Heart right ventricle (tissue), 16 donors: ENCODE measurements around the gene CRYBA1. TPM values are rescaled to one million over a fixed set of nuclear protein-coding genes. Genes with fewer than 3 reads are reported as not detected.

Source experiments
- ATAC-seq, 8 donors: fragments of 200-7000 bp; cut with Tn5 transposase; one replicate each; pipeline ENCODE4 v1.9.1; 2020; ENCODE audit warnings: mild to moderate bottlenecking in 8 of 8, moderate library complexity in 8 of 8, moderate number of reproducible peaks in 1 of 8
- DNase-seq, 2 donors: peaks; one replicate each; pipeline ENCODE4 v3.0.0-alpha.2; 2020
- H3K27ac ChIP-seq, 10 donors: fragments of 200-600 bp; sonication (generic) in 2 of 10; one replicate each; pipeline versions ENCODE4 v1.5.0 to v1.8.0; 2020 to 2022; ENCODE audit warnings: mild to moderate bottlenecking in 3 of 10
- H3K27me3 ChIP-seq, 7 donors: fragments of 200-600 bp; one replicate each; pipeline ENCODE4 v1.8.0; 2021 to 2022; ENCODE audit warnings: mild to moderate bottlenecking in 2 of 7
- H3K36me3 ChIP-seq, 9 donors: fragments of 200-600 bp; sonication (generic) in 1 of 9; one replicate each; pipeline versions ENCODE4 v1.5.0 to v1.8.0; 2020 to 2022; ENCODE audit warnings: mild to moderate bottlenecking in 2 of 9
- H3K4me1 ChIP-seq, 9 donors: fragments of 200-600 bp; sonication (generic) in 1 of 9; one replicate each; pipeline versions ENCODE4 v1.5.0 to v1.8.0; 2020 to 2022; ENCODE audit warnings: mild to moderate bottlenecking in 4 of 9
- H3K4me3 ChIP-seq, 10 donors: fragments of 200-600 bp; sonication (generic) in 2 of 10; one replicate each; pipeline versions ENCODE4 v1.5.0 to v1.8.0; 2020 to 2022; ENCODE audit warnings: mild to moderate bottlenecking in 7 of 10, moderate library complexity in 2 of 10
- H3K9me3 ChIP-seq, 11 donors: fragments of 200-600 bp in 10 of 11; sonication (generic) in 2 of 11; one replicate each; pipeline versions ENCODE4 v1.5.0 to v1.8.0; 2013 to 2022; ENCODE audit warnings: mild to moderate bottlenecking in 2 of 11, control low read depth in 1 of 11, moderate library complexity in 1 of 11
- WGBS, 2 donors: extraction: QIAGEN DNeasy Blood & Tissue Kit; methylation state at CpG; one replicate each; pipeline ENCODE4 v1.1.7; 2013; ENCODE audit warnings: inconsistent platforms in 1 of 2; 5-methylcytosine and 5-hydroxymethylcytosine counted together
- intact Hi-C, 10 donors: fragments of 100-400 bp; cut with DNase I; formaldehyde crosslinking; loops; one replicate each; pipeline versions ENCODE4 v1.11.1 to v1.14.2; 2022
- polyA plus RNA-seq, 2 donors: library from polyadenylated mRNA; stranded (reverse); fragments of 200-250 nt; gene quantifications; one replicate each; pipeline ENCODE4 v1.2.3, GENCODE V29; 2013
- total RNA-seq, 10 donors: library from RNA; stranded (reverse); fragmentation: NEBNext Ultra II Directional in 3 of 10; extraction: Animal tissue kit (Norgen Biotek cat#: 25700) in 3 of 10; gene quantifications; one replicate each; pipeline versions ENCODE4 v1.2.1 to v1.2.4, GENCODE V29; 2021 to 2023
- TF ChIP-seq, protein P1 (sequence below), 9 donors: fragments of 200-600 bp; sonication (generic) in 2 of 9; IDR thresholded peaks; one replicate each; pipeline versions ENCODE4 v1.5.0 to v1.8.0; 2021 to 2022; ENCODE audit warnings: antibody characterized with exemption in 9 of 9, mild to moderate bottlenecking in 5 of 9, moderate library complexity in 1 of 9
- donor health status: Arrhythmogenic right ventricular cardiomyopathy.
- donor health status: ischemic (EF 13 %, LVEDD 7.1; RV severe dilation, severe dysfunction).
- donor health status: healthy with polysubstance abuse.
- donor health status: DM: no; HTN: yes; CAD: no.
- donor health status: DM: no; HTN: no; CAD: no.
- donor health status: ischemic (EF 25% LVEDD 6.9; RV normal size, moderate dysfunction).
- donor health status: ischemic (EF 25% LVEDD 5.7; RV mildly dilated, moderate dysfunction).
- donor health status: healthy.
- donor health status: DM: yes; HTN: yes; CAD: no.
- donor health status: Ischemic cardiomyopathy.
- donor health status: ischemic (EF 35%, LVEDD 5.7; RV mildly dilated, moderate dysfunction).
- donor health status: nonischemic (EF 11% LVEDD 7.7; RV severe dilation, severe dysfunction).
- donor health status: DM: yes; HTN: yes; CAD: no.
- donor health status: PGD.
- donor health status: ischemic (EF 29% LVEDD 5.4; RV normal size, mild dysfunction).
- donor health status: nonischemic (EF 23%, LVEDD 6.1; RV moderate dilation, normal function).

Gene CRYBA1
- total and polyA plus RNA-seq, 12 donors: not detected

GRCh38 chr17:29299031-29299430, 52.4 kb downstream of the CRYBA1 start:
- Histone ChIP-seq H3K9me3 (no peaks in the 10 kb centered on the region), H3K4me3 (no peak overlapping the region), H3K27me3 (no peaks in the 10 kb centered on the region), H3K4me1 (peaks cover 0 to 13% (median 6%) of the 10 kb centered on the region in 9 donors), H3K27ac (no peak overlapping the region), H3K36me3 (no peaks in the 10 kb centered on the region)
- no peak for DNase-seq
- intact Hi-C loops: no loop called here
- WGBS, 2 donors: 96 to 98% methylated on average over 2 of the region's 2 CpGs
- TF ChIP-seq, protein P1, sequence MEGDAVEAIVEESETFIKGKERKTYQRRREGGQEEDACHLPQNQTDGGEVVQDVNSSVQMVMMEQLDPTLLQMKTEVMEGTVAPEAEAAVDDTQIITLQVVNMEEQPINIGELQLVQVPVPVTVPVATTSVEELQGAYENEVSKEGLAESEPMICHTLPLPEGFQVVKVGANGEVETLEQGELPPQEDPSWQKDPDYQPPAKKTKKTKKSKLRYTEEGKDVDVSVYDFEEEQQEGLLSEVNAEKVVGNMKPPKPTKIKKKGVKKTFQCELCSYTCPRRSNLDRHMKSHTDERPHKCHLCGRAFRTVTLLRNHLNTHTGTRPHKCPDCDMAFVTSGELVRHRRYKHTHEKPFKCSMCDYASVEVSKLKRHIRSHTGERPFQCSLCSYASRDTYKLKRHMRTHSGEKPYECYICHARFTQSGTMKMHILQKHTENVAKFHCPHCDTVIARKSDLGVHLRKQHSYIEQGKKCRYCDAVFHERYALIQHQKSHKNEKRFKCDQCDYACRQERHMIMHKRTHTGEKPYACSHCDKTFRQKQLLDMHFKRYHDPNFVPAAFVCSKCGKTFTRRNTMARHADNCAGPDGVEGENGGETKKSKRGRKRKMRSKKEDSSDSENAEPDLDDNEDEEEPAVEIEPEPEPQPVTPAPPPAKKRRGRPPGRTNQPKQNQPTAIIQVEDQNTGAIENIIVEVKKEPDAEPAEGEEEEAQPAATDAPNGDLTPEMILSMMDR (IDR thresholded peaks at IDR 0.05): no peak
- ATAC-seq: no peak

- Histone ChIP-seq H3K27me3 (no peaks in the 10 kb centered on the region), H3K9me3 (no peaks in the 10 kb centered on the region), H3K4me3 (no peak overlapping the region), H3K36me3 (no peaks in the 10 kb centered on the region), H3K27ac (no peak overlapping the region), H3K4me1 (peaks cover 0 to 4% (median 0%) of the 10 kb centered on the region in 9 donors)
- TF ChIP-seq, protein P1 (IDR thresholded peaks at IDR 0.05): no peak
- intact Hi-C loops: no loop called here
- ATAC-seq (no peak), DNase-seq (no peak)
- WGBS, 2 donors: 75 to 85% methylated on average over 3 of the region's 3 CpGs
Measured at GRCh38 chr17:29303386-29303785, 56.7 kb downstream of the CRYBA1 start.

Other genes with a start within 250 kb of the CRYBA1 start
- not detected for gene SEZ6, start 240.8 kb upstream of the CRYBA1 start, total RNA-seq
- gene SEZ6, start 240.8 kb upstream of the CRYBA1 start, polyA plus RNA-seq: not detected
- 1 to 10 TPM in 3 of 10 donors, under 1 TPM in 5, not detected in 2; 0.32 to 4.1 (median 0.91) TPM for gene PIPOX, start 203.7 kb upstream of the CRYBA1 start, total RNA-seq
- under 1 TPM; 0.12 to 0.22 TPM for gene PIPOX, start 203.7 kb upstream of the CRYBA1 start, polyA plus RNA-seq
- 100 to 1,000 TPM; 217 to 408 (median 327) TPM for gene MYO18A, start 66.5 kb upstream of the CRYBA1 start, total RNA-seq
- 100 to 1,000 TPM in 1 of 2 donors, 10 to 100 TPM in 1; 61.4 to 442 TPM for gene MYO18A, start 66.5 kb upstream of the CRYBA1 start, polyA plus RNA-seq
- 10 to 100 TPM; 32.1 to 58.3 (median 39.6) TPM for gene NUFIP2, start 47.3 kb downstream of the CRYBA1 start, total RNA-seq
- gene NUFIP2, start 47.3 kb downstream of the CRYBA1 start, polyA plus RNA-seq: 10 to 100 TPM in 1 of 2 donors, 1 to 10 TPM in 1; 7.1 to 11.5 TPM
- gene TAOK1, start 143.5 kb downstream of the CRYBA1 start, total RNA-seq: 10 to 100 TPM; 49.6 to 86.9 (median 70.7) TPM
- gene TAOK1, start 143.5 kb downstream of the CRYBA1 start, polyA plus RNA-seq: 1 to 10 TPM; 6.4 to 8.9 TPM